Measurements from ENCODE around the gene ZNF777.
A peak's percentile ranks its signal among the peaks of the same experiment; 100 is the strongest.

The ZNF777 gene

DNA sequence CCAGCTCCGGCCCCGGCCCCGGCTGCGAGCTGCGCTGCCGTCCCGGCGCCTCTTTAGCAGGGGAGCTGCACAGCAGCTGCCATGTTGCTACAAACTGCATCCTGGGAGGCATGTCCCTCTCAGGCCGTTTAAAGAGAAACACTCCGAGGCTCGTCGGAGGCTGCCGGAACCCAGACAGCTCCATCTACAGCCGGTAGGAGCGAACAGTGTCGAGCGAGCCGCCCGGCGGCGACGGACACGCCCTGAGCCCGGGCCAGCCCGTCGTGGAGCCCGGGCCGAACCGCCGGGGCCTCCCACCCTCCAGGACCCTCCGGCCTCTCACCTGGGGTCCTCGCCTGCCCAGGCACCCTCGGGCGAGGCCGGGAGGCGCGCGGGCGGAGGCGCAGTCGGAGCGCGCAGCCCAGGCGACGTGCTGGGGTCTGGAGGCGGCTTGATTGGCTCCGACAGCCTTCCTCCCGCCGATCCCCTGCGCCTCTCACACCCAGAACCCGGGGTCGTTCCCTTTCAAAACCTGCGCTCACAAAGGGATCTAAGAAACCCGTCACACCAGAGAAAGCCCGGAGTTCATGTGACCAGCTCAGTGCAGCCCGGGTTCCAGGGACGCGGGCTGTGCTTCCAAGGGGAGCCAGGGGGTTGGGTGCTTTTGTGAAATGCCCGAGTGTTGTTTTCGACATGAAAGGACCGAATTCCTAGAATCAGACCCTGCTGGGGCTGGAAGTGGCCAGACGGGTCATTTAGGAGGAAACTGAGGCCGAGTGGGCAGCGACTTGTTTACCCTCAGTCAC, at the start of gene ZNF777:
Gene ZNF777, minus strand, starts transcription at position 570 of the 785 bp plus-strand sequence. CDS start 5,040 bp downstream, outside the sequence.
- Histone ChIP-seq H2AFZ (ENCODE audit: low read length) (peak within 1 kb of the TSS; percentile 100), H3F3A (ENCODE audit: low read depth) (no peaks in the 10 kb centered on the region), H3K27me3 (ENCODE audit: insufficient read depth, low read length, poor library complexity, severe bottlenecking) (no peaks in the 10 kb centered on the region), H3K9ac (ENCODE audit: low read depth, low read length, poor library complexity, severe bottlenecking) (peak within 1 kb of the TSS; percentile 66), H3K9me3 (ENCODE audit: insufficient read depth, low read depth, low read length) (no peaks in the 10 kb centered on the region), H3K9me2 (replicated peaks; ENCODE audit: low read depth, low read length) (no peaks in the 10 kb centered on the region), H3K79me2 (ENCODE audit: insufficient read depth, low read length) (peaks cover 24% of the 10 kb centered on the region; the same call in 1 of the 2 replicates), H3K4me1 (ENCODE audit: insufficient read depth, low read length, poor library complexity, severe bottlenecking) (peaks cover 16% of the 10 kb centered on the region), H3K4me3 (ENCODE audit: low read length, poor library complexity, severe bottlenecking) (peak within 1 kb of the TSS; percentile 86), H4K20me1 (ENCODE audit: insufficient read depth, low read length, poor library complexity, severe bottlenecking) (peaks cover 8% of the 10 kb centered on the region), H3K4me2 (ENCODE audit: low read depth, low read length, poor library complexity, severe bottlenecking) (peak within 1 kb of the TSS; percentile 94), H3K36me3 (ENCODE audit: insufficient read depth, low read length) (no peaks in the 10 kb centered on the region)
- TF ChIP-seq, protein P1, sequence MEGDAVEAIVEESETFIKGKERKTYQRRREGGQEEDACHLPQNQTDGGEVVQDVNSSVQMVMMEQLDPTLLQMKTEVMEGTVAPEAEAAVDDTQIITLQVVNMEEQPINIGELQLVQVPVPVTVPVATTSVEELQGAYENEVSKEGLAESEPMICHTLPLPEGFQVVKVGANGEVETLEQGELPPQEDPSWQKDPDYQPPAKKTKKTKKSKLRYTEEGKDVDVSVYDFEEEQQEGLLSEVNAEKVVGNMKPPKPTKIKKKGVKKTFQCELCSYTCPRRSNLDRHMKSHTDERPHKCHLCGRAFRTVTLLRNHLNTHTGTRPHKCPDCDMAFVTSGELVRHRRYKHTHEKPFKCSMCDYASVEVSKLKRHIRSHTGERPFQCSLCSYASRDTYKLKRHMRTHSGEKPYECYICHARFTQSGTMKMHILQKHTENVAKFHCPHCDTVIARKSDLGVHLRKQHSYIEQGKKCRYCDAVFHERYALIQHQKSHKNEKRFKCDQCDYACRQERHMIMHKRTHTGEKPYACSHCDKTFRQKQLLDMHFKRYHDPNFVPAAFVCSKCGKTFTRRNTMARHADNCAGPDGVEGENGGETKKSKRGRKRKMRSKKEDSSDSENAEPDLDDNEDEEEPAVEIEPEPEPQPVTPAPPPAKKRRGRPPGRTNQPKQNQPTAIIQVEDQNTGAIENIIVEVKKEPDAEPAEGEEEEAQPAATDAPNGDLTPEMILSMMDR (conservative IDR thresholded peaks at IDR 0.05; ENCODE audit: low read length) = peak; percentile 54
- no peak for TF ChIP-seq EZH2phosphoT487 (IDR thresholded peaks at IDR 0.05; ENCODE audit: borderline replicate concordance)

DNA sequence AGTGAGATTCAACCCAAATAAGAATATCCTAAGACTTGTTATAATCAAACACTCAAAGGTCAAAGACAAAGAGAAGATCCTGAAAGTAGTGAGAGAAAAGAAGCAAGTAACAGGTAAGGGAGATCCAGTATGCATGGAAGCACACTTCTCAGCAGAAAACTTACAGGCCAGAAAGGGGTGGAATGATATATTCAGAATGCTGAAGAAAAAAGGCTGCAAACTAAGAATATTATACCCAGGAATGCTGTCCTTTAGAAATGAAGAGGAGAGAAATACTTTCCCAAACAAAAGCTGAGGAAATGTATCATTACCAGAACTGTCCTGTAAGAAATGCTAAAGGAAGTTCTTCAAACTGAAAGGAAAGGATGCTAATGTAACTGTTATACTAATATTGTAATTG, 49.4 kb upstream of the ZNF777 start:
- Histone ChIP-seq H3K4me2 (ENCODE audit: low read depth, low read length, poor library complexity, severe bottlenecking) (no peak overlapping the region), H3K4me1 (ENCODE audit: insufficient read depth, low read length, poor library complexity, severe bottlenecking) (no peaks in the 10 kb centered on the region), H3K4me3 (ENCODE audit: low read length, poor library complexity, severe bottlenecking) (no peak overlapping the region), H3K27me3 (ENCODE audit: insufficient read depth, low read length, poor library complexity, severe bottlenecking) (no peaks in the 10 kb centered on the region), H2AFZ (ENCODE audit: low read length) (no peak overlapping the region), H4K20me1 (ENCODE audit: insufficient read depth, low read length, poor library complexity, severe bottlenecking) (no peaks in the 10 kb centered on the region), H3K9me3 (ENCODE audit: insufficient read depth, low read depth, low read length) (0 out of 2 replicates have a peak, but pooled peaks cover 6% of the 10 kb centered on the region), H3K36me3 (ENCODE audit: insufficient read depth, low read length) (no peaks in the 10 kb centered on the region), H3K79me2 (ENCODE audit: insufficient read depth, low read length) (no peaks in the 10 kb centered on the region), H3F3A (ENCODE audit: low read depth) (no peaks in the 10 kb centered on the region), H3K9ac (ENCODE audit: low read depth, low read length, poor library complexity, severe bottlenecking) (no peak overlapping the region), H3K9me2 (replicated peaks; ENCODE audit: low read depth, low read length) (no peaks in the 10 kb centered on the region)
- TF ChIP-seq EZH2phosphoT487 (IDR thresholded peaks at IDR 0.05; ENCODE audit: borderline replicate concordance) = no peak
- TF ChIP-seq, protein P1 (conservative IDR thresholded peaks at IDR 0.05; ENCODE audit: low read length) = no peak

DNA sequence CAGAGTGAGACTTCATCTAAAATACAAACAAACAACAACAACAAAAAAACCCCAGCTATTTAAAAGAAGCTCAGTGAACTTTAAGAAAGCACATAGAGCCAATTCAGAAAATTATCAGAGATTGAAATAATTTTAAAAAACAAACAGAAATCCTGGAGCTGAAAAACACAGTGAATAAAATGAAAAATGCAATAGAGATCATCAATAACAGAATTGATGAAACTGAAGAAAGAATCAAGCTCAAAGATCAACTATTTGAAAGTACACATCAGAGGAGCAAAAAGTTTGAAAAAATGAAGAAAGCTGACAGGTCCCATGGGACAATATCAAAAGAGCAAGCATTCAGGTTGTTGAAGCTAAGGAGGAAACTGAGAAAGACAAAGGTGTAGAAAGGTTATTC, 48.9 kb upstream of the ZNF777 start:
- Histone ChIP-seq H3K4me1 (ENCODE audit: insufficient read depth, low read length, poor library complexity, severe bottlenecking) (no peaks in the 10 kb centered on the region), H3K27me3 (ENCODE audit: insufficient read depth, low read length, poor library complexity, severe bottlenecking) (no peaks in the 10 kb centered on the region), H2AFZ (ENCODE audit: low read length) (no peak overlapping the region), H3F3A (ENCODE audit: low read depth) (no peaks in the 10 kb centered on the region), H3K4me2 (ENCODE audit: low read depth, low read length, poor library complexity, severe bottlenecking) (no peak overlapping the region), H3K9me2 (replicated peaks; ENCODE audit: low read depth, low read length) (no peaks in the 10 kb centered on the region), H3K79me2 (ENCODE audit: insufficient read depth, low read length) (no peaks in the 10 kb centered on the region), H3K4me3 (ENCODE audit: low read length, poor library complexity, severe bottlenecking) (no peak overlapping the region), H4K20me1 (ENCODE audit: insufficient read depth, low read length, poor library complexity, severe bottlenecking) (no peaks in the 10 kb centered on the region), H3K9ac (ENCODE audit: low read depth, low read length, poor library complexity, severe bottlenecking) (no peak overlapping the region), H3K36me3 (ENCODE audit: insufficient read depth, low read length) (no peaks in the 10 kb centered on the region), H3K9me3 (ENCODE audit: insufficient read depth, low read depth, low read length) (0 out of 2 replicates have a peak, but pooled peaks cover 6% of the 10 kb centered on the region)
- TF ChIP-seq, protein P1 (conservative IDR thresholded peaks at IDR 0.05; ENCODE audit: low read length) = no peak
- no peak for TF ChIP-seq EZH2phosphoT487 (IDR thresholded peaks at IDR 0.05; ENCODE audit: borderline replicate concordance)
